Measurements from ENCODE around the gene TPRN. TPM values are rescaled to one million over a fixed set of nuclear protein-coding genes. Genes with fewer than 3 reads are reported as not detected.
A peak's percentile ranks its signal among the peaks of the same experiment; 100 is the strongest.

TPRN gene
- polyA plus RNA-seq, 1 experiment = 2.8 TPM

- no peak overlapping the region for H3K4me3 ChIP-seq (ENCODE audit: low read depth, low read length)
- POLR2A ChIA-PET = interaction anchor here (1.4 to 1.8 kb wide), 2 partner anchors 21 to 31 kb away, joined by 3 to 10 read pairs; partner anchors contain the start of gene TUBB4B
- H3K27me3 ChIP-seq (ENCODE audit: control insufficient read depth, insufficient read depth, low read length) = no peaks in the 10 kb centered on the region
- no peaks in the 10 kb centered on the region; the same call in 1 of the 2 replicates for H3K9me3 ChIP-seq (ENCODE audit: control insufficient read depth, insufficient read depth, low read length)
- H3K27ac ChIP-seq (ENCODE audit: low read depth, low read length) = no peak overlapping the region
- no peak for DNase-seq (ENCODE audit: low read depth, low spot score)
- TF ChIP-seq CTCF (IDR thresholded peaks at IDR 0.05; ENCODE audit: low read depth, low read length) = no peak
- CTCF ChIA-PET = no interaction called here
Measured at GRCh38 chr9:137219757-137220316, 19.3 kb upstream of the TPRN start.

- no peaks in the 10 kb centered on the region for H3K27me3 ChIP-seq (ENCODE audit: control insufficient read depth, insufficient read depth, low read length)
- ChIA-PET POLR2A (interaction anchor here (0.6 to 1.8 kb wide), 3 partner anchors 22 to 67 kb away, joined by 5 to 10 read pairs (median 5); partner anchors contain the start of genes SSNA1 and TUBB4B), CTCF (interaction anchor here (0.7 to 1.4 kb wide), 2 partner anchors 18 to 204 kb away, joined by 4 to 7 read pairs; partner anchors contain the start of gene EXD3)
- no peak for DNase-seq (ENCODE audit: low read depth, low spot score)
- TF ChIP-seq CTCF (IDR thresholded peaks at IDR 0.05; ENCODE audit: low read depth, low read length) = no peak
- peak overlapping the region; percentile 11 for H3K27ac ChIP-seq (ENCODE audit: low read depth, low read length)
- H3K4me3 ChIP-seq (ENCODE audit: low read depth, low read length) = no peak overlapping the region
- H3K9me3 ChIP-seq (ENCODE audit: control insufficient read depth, insufficient read depth, low read length) = no peaks in the 10 kb centered on the region; the same call in 1 of the 2 replicates
Measured at GRCh38 chr9:137218754-137219271, 18.3 kb upstream of the TPRN start.

GRCh38 chr9:137218212-137218753 is 17.7 kb upstream of the TPRN start:
- POLR2A ChIA-PET = interaction anchor here (0.6 to 1.8 kb wide), 3 partner anchors 22 to 29 kb away, joined by 3 to 10 read pairs (median 5); partner anchors contain the start of genes SSNA1 and TUBB4B

GRCh38 chr9:137217276-137218211 is 17.0 kb upstream of the TPRN start:
- no peaks in the 10 kb centered on the region; the same call in 1 of the 2 replicates for H3K9me3 ChIP-seq (ENCODE audit: control insufficient read depth, insufficient read depth, low read length)
- POLR2A ChIA-PET = interaction anchor here (0.6 to 1.4 kb wide), 3 partner anchors 12 to 29 kb away, joined by 3 to 5 read pairs (median 3); partner anchors contain the start of genes NDOR1, SSNA1, TMEM203 and TUBB4B
- H3K4me3 ChIP-seq (ENCODE audit: low read depth, low read length) = no peak overlapping the region
- no peak for DNase-seq (ENCODE audit: low read depth, low spot score)
- no peaks in the 10 kb centered on the region for H3K27me3 ChIP-seq (ENCODE audit: control insufficient read depth, insufficient read depth, low read length)
- CTCF ChIA-PET = no interaction called here
- H3K27ac ChIP-seq (ENCODE audit: low read depth, low read length) = no peak overlapping the region
- TF ChIP-seq CTCF (IDR thresholded peaks at IDR 0.05; ENCODE audit: low read depth, low read length) = no peak

More at GRCh38 chr9:137218212-137218753, 17.7 kb upstream of the TPRN start:
- TF ChIP-seq CTCF (IDR thresholded peaks at IDR 0.05; ENCODE audit: low read depth, low read length) = no peak
- no peak for DNase-seq (ENCODE audit: low read depth, low spot score)
- no peak overlapping the region for H3K27ac ChIP-seq (ENCODE audit: low read depth, low read length)
- CTCF ChIA-PET = interaction anchor here (1.4 kb wide), 1 partner anchor 18 kb away, joined by 7 read pairs; no protein-coding TSS in a partner anchor
- H3K27me3 ChIP-seq (ENCODE audit: control insufficient read depth, insufficient read depth, low read length) = no peaks in the 10 kb centered on the region
- H3K9me3 ChIP-seq (ENCODE audit: control insufficient read depth, insufficient read depth, low read length) = no peaks in the 10 kb centered on the region; the same call in 1 of the 2 replicates
- no peak overlapping the region for H3K4me3 ChIP-seq (ENCODE audit: low read depth, low read length)

Measured in AG04450 (cell line).